Natural killer cell (primary cell): Measurements from ENCODE around the gene TMPRSS3. TPM values are rescaled to one million over a fixed set of nuclear protein-coding genes. Genes with fewer than 3 reads are reported as not detected.

Experiments used
- ATAC-seq, 3 donors: fragments of 150-1000 bp in 2 of 3; fragments of 200-7000 bp in 1 of 3; cut with Tn5 transposase; 1 replicate in 1 of 3; 2 replicates in 2 of 3; pipeline ENCODE4 v1.10.0; 2021; ENCODE audit warnings: mild to moderate bottlenecking in 2 of 3, moderate library complexity in 2 of 3
- DNase-seq, 2 donors: peaks; one replicate each; pipeline versions ENCODE4 v3.0.0 to v3.0.0-alpha.2; 2013 to 2021; ENCODE audit warnings: mixed read lengths in 1 of 2
- H3K27ac ChIP-seq: one replicate; pipeline ENCODE4 v1.5.1; 2013; ENCODE audit warnings: mild to moderate bottlenecking, low read length
- H3K27me3 ChIP-seq: one replicate; pipeline ENCODE4 v1.6.1; 2013; ENCODE audit warnings: low read length; ENCODE audit not compliant: control insufficient read depth, insufficient read depth
- H3K36me3 ChIP-seq: one replicate; pipeline ENCODE4 v1.6.1; 2013; ENCODE audit warnings: low read length; ENCODE audit not compliant: control insufficient read depth, insufficient read depth
- H3K4me1 ChIP-seq: one replicate; pipeline ENCODE4 v1.6.1; 2013; ENCODE audit warnings: low read length; ENCODE audit not compliant: control insufficient read depth, insufficient read depth
- H3K4me3 ChIP-seq: one replicate; pipeline ENCODE4 v1.5.1; 2013; ENCODE audit warnings: low read length
- H3K9me3 ChIP-seq: one replicate; pipeline ENCODE4 v1.6.1; 2013; ENCODE audit warnings: low read length; ENCODE audit not compliant: control insufficient read depth, insufficient read depth
- H3K27ac Mint-ChIP-seq, 2 donors: one replicate each; pipeline ENCODE4 v1.8.0; 2022; ENCODE audit warnings: mild to moderate bottlenecking in 2 of 2, mixed read lengths in 2 of 2, moderate library complexity in 1 of 2
- H3K27me3 Mint-ChIP-seq, 2 donors: one replicate each; pipeline ENCODE4 v1.8.0; 2022; ENCODE audit warnings: low read depth in 2 of 2, mixed read lengths in 2 of 2
- H3K36me3 Mint-ChIP-seq: one replicate; pipeline ENCODE4 v1.8.0; 2022; ENCODE audit warnings: mixed read lengths
- H3K4me1 Mint-ChIP-seq, 2 donors: one replicate each; pipeline ENCODE4 v1.8.0; 2022; ENCODE audit warnings: mixed read lengths in 2 of 2
- H3K4me3 Mint-ChIP-seq: one replicate; pipeline ENCODE4 v1.8.0; 2022; ENCODE audit warnings: mild to moderate bottlenecking, moderate library complexity, mixed read lengths
- H3K9me3 Mint-ChIP-seq, 2 donors: one replicate each; pipeline ENCODE4 v1.8.0; 2022; ENCODE audit warnings: mixed read lengths in 2 of 2
- WGBS: methylation state at CpG from one replicate; pipeline ENCODE4 v1.1.7; 2013; ENCODE audit warnings: missing lambda C conversion rate; ENCODE audit not compliant: insufficient coverage; 5-methylcytosine and 5-hydroxymethylcytosine counted together
- intact Hi-C: fragments of 100-400 bp; cut with micrococcal nuclease; formaldehyde crosslinking; loops from one replicate; pipeline ENCODE4 v1.14.2; 2022
- total RNA-seq, 4 donors: library from RNA; stranded (reverse); fragments of 120-200 nt in 1 of 4; gene quantifications; one replicate each; pipeline versions ENCODE4 v1.2.3 to v1.2.4, GENCODE V29; 2013 to 2022
- TF ChIP-seq, protein P1 (sequence below): fragments of 200-600 bp; IDR thresholded peaks from one replicate; pipeline ENCODE4 v1.8.0; 2022; ENCODE audit warnings: antibody characterized with exemption

Gene TMPRSS3
- total RNA-seq, 3 donors from 2014 or later (not counting 1 experiment from before 2014, with no cell fraction given): 0.25 TPM; not detected in 2

- peaks cover 42 to 53% of the 10 kb centered on the region in 2 donors for H3K27me3 Mint-ChIP-seq
- no peaks in the 10 kb centered on the region for H3K9me3 ChIP-seq
- WGBS: 71% methylated on average over 17 of the region's 17 CpGs
- no peak overlapping the region for H3K4me3 ChIP-seq
- no peak overlapping the region for H3K4me3 Mint-ChIP-seq
- peak in 1 of 2 donors; percentile 72 for DNase-seq
- no peaks in the 10 kb centered on the region for H3K36me3 ChIP-seq
- H3K36me3 Mint-ChIP-seq: no peaks in the 10 kb centered on the region
- peak in 1 of 3 donors; percentile 49 for ATAC-seq
- H3K4me1 Mint-ChIP-seq: peaks cover 2 to 12% of the 10 kb centered on the region in 2 donors
- H3K27ac Mint-ChIP-seq: no peak overlapping the region
- H3K9me3 Mint-ChIP-seq: no peaks in the 10 kb centered on the region
- intact Hi-C loops: no loop called here
- peaks cover 17% of the 10 kb centered on the region for H3K4me1 ChIP-seq
- TF ChIP-seq, protein P1, sequence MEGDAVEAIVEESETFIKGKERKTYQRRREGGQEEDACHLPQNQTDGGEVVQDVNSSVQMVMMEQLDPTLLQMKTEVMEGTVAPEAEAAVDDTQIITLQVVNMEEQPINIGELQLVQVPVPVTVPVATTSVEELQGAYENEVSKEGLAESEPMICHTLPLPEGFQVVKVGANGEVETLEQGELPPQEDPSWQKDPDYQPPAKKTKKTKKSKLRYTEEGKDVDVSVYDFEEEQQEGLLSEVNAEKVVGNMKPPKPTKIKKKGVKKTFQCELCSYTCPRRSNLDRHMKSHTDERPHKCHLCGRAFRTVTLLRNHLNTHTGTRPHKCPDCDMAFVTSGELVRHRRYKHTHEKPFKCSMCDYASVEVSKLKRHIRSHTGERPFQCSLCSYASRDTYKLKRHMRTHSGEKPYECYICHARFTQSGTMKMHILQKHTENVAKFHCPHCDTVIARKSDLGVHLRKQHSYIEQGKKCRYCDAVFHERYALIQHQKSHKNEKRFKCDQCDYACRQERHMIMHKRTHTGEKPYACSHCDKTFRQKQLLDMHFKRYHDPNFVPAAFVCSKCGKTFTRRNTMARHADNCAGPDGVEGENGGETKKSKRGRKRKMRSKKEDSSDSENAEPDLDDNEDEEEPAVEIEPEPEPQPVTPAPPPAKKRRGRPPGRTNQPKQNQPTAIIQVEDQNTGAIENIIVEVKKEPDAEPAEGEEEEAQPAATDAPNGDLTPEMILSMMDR: no peak
- H3K27me3 ChIP-seq: no peaks in the 10 kb centered on the region
- H3K27ac ChIP-seq: no peak overlapping the region
These were observed 3.0 kb downstream of the TMPRSS3 start for GRCh38 chr21:42392731-42393442.

DNA sequence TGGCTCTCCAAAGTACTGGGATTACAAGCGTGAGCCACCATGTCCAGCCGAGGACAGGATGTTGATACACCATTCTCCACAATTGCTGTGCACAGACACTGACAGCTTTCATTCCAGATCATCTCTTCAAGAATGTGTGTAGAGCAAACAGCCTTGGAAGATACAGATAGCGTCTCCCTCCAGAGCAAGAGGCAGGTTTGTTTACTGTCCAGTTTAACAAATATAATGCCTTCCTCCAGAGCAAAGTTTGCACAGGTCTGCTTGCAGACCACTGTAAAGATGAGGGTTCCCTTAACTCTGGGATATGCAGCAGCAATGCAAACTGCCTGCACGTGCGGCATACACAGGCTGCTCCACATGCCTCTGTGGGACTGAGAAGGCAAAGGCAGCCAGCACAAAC, 4.6 kb downstream of the TMPRSS3 start:
- TF ChIP-seq, protein P1: no peak
- intact Hi-C loops: no loop called here
- ATAC-seq: no peak
- no peaks in the 10 kb centered on the region for H3K36me3 ChIP-seq
- H3K4me3 ChIP-seq: no peak overlapping the region
- H3K27me3 ChIP-seq: no peaks in the 10 kb centered on the region
- Mint-ChIP-seq H3K27me3 (peaks cover 47 to 61% of the 10 kb centered on the region in 2 donors), H3K36me3 (no peaks in the 10 kb centered on the region), H3K9me3 (no peaks in the 10 kb centered on the region), H3K4me1 (peaks cover 8 to 19% of the 10 kb centered on the region in 2 donors), H3K4me3 (no peak overlapping the region), H3K27ac (no peak overlapping the region)
- WGBS: 90% methylated on average over 5 of the region's 5 CpGs
- DNase-seq: no peak
- peaks cover 17% of the 10 kb centered on the region for H3K4me1 ChIP-seq
- no peak overlapping the region for H3K27ac ChIP-seq
- no peaks in the 10 kb centered on the region for H3K9me3 ChIP-seq

DNA sequence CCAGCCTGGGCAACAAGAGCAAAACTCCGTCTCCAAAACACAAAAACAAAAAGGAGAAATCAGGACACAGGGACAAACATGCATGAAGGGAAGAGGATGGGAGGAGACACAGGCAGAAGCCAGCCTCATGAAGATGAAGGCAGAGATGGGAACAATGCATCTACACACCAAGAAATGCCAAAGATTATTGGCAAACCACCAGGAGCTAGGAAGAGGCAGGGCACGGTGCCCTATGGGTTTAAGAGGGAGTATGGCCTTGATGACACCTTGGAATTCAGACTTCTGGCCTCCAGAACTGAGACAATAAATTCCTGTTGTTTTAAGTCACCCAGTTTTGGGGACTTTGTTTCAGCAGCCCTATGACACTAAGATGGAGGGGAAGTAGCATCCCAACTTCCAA, 5.2 kb downstream of the TMPRSS3 start:
- Histone ChIP-seq H3K27me3 (no peaks in the 10 kb centered on the region), H3K4me3 (no peak overlapping the region), H3K4me1 (peaks cover 17% of the 10 kb centered on the region), H3K36me3 (no peaks in the 10 kb centered on the region), H3K9me3 (no peaks in the 10 kb centered on the region), H3K27ac (no peak overlapping the region)
- Mint-ChIP-seq H3K4me3 (no peak overlapping the region), H3K9me3 (no peaks in the 10 kb centered on the region), H3K4me1 (peaks cover 8 to 19% of the 10 kb centered on the region in 2 donors), H3K36me3 (no peaks in the 10 kb centered on the region), H3K27me3 (peaks cover 52 to 67% of the 10 kb centered on the region in 2 donors), H3K27ac (no peak overlapping the region)
- WGBS: 97% methylated on average over 2 of the region's 2 CpGs
- TF ChIP-seq, protein P1: no peak
- ATAC-seq (no peak), DNase-seq (no peak)
- intact Hi-C loops: no loop called here

DNA sequence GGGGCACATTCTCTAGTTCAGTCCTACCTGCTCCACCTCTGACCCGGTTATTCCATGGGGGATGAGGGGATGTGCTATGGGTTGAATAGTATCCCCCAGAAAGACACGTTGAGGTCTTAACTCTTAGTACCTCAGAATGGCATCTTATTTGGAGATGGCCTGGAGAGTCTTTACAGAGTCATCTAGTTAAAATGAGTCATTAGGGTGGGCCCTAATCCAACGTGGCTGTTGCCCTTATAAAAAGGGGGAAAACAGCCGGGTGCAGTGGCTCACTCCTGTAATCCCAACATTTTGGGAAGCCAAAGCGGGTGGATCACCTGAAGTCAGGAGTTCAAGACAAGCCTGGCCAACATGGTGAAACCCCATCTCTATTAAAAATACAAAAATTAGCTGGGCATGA, 5.7 kb downstream of the TMPRSS3 start:
- WGBS: 83% methylated on average over 5 of the region's 5 CpGs
- Histone ChIP-seq H3K4me1 (peaks cover 17% of the 10 kb centered on the region), H3K27ac (no peak overlapping the region), H3K36me3 (no peaks in the 10 kb centered on the region), H3K9me3 (no peaks in the 10 kb centered on the region), H3K4me3 (no peak overlapping the region), H3K27me3 (no peaks in the 10 kb centered on the region)
- Mint-ChIP-seq H3K27ac (no peak overlapping the region), H3K9me3 (no peaks in the 10 kb centered on the region), H3K36me3 (no peaks in the 10 kb centered on the region), H3K27me3 (peaks cover 55 to 66% of the 10 kb centered on the region in 2 donors), H3K4me3 (no peak overlapping the region), H3K4me1 (peaks cover 8 to 21% of the 10 kb centered on the region in 2 donors)
- TF ChIP-seq, protein P1: no peak
- intact Hi-C loops: no loop called here
- no peak for ATAC-seq
- no peak for DNase-seq
